GM21576 (cell line): ENCODE measurements around the gene C11orf24.
"Not testable (repeated sequence)": the region's sequence is repeated elsewhere in the genome, so short reads cannot be mapped to it uniquely, and the experiment has no call there.

Source experiments
- ATAC-seq: cut with Tn5 transposase; IDR thresholded peaks from one replicate; pipeline ENCODE4 v1.9.1; 2021; ENCODE audit warnings: mild to moderate bottlenecking, moderate library complexity; ENCODE audit not compliant: unreplicated experiment

Gene C11orf24

GRCh38 chr11:68257477-68258362 lies 14.1 kb downstream of the C11orf24 start:
- ATAC-seq: no peak

- ATAC-seq: no peak
Measured at GRCh38 chr11:68256331-68256741, 15.4 kb downstream of the C11orf24 start.

- no peak for ATAC-seq
Measured at GRCh38 chr11:68255526-68255925, 16.2 kb downstream of the C11orf24 start.

GRCh38 chr11:68254421-68254820 lies 17.4 kb downstream of the C11orf24 start:
- no peak for ATAC-seq

GRCh38 chr11:68251765-68252164 lies 20.0 kb downstream of the C11orf24 start:
- no peak for ATAC-seq

GRCh38 chr11:68244912-68245311 lies 26.9 kb downstream of the C11orf24 start:
- ATAC-seq: not testable (repeated sequence)

GRCh38 chr11:68243847-68244246 lies 27.9 kb downstream of the C11orf24 start:
- not testable (repeated sequence) for ATAC-seq

GRCh38 chr11:68242616-68243015 lies 29.2 kb downstream of the C11orf24 start:
- ATAC-seq: no peak

- ATAC-seq: no peak
Measured at GRCh38 chr11:68231621-68232020, 40.2 kb downstream of the C11orf24 start.

- ATAC-seq: no peak
Measured at GRCh38 chr11:68229601-68230000, 42.2 kb downstream of the C11orf24 start.

GRCh38 chr11:68226421-68226820 lies 45.4 kb downstream of the C11orf24 start:
- ATAC-seq: no peak

GRCh38 chr11:68224606-68225005 lies 47.2 kb downstream of the C11orf24 start:
- ATAC-seq: no peak

- no peak for ATAC-seq
Measured at GRCh38 chr11:68223275-68223674, 48.5 kb downstream of the C11orf24 start.

GRCh38 chr11:68221406-68221805 lies 50.4 kb downstream of the C11orf24 start:
- no peak for ATAC-seq

GRCh38 chr11:68216171-68216938 lies 55.4 kb downstream of the C11orf24 start:
- no peak for ATAC-seq

GRCh38 chr11:68215524-68216170 lies 56.1 kb downstream of the C11orf24 start:
- no peak for ATAC-seq

GRCh38 chr11:68215087-68215445 lies 56.7 kb downstream of the C11orf24 start:
- no peak for ATAC-seq

GRCh38 chr11:68214173-68215086 lies 57.3 kb downstream of the C11orf24 start:
- ATAC-seq: peak; percentile 5

- ATAC-seq: peak; percentile 41
Measured at GRCh38 chr11:68213555-68214172, 58.1 kb downstream of the C11orf24 start.

- no peak for ATAC-seq
Measured at GRCh38 chr11:68213135-68213515, 58.6 kb downstream of the C11orf24 start, which contains the start of gene KMT5B. KMT5B (minus strand) TSS chr11:68213296; CDS start chr11:68190076, 23,220 bp downstream.
